ENCODE results near the gene NANOS3. TPM values are rescaled to one million over a fixed set of nuclear protein-coding genes. Genes with fewer than 3 reads are reported as not detected.

The NANOS3 gene
- total and polyA plus RNA-seq, 2 of the 13 experiments (the other 11 are each of a cell fraction or from before 2014, with no cell fraction given): 0.21 TPM; not detected in 1

DNA sequence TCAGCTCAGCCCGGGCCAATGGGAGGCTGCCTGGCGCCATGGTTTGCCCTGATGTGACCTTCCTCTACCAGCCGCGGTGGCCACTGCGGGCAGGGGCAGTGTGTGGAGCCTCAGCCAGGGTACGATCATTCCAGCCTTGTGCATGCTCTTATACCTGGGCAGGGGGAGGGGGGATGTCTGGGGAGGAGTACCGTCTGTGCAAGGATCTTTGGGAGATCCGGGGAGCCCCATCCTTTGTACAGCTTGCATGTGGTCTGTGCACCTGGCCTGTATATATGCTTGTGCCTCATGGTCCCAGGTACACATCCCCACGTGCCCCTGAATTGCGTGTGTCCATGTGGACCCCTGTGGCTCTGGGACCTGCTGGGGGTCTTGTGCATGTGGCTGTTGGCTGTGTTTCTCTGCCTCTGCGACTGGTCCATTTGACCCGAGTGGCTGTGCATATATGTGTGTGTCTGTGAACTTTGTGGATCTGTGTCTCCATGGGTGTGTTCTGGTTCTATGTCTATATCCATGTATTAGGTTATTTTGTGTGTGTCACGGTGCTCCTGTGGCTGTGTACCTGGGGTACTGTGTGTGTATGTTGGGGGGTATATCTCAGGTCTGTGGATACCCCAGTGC, 12.8 kb upstream of the NANOS3 start:
- Histone ChIP-seq H2AFZ (ENCODE audit: low read length) (no peak overlapping the region), H3K27me3 (ENCODE audit: control insufficient read depth in 1 of 2, insufficient read depth in 2 of 2, low read length in 2 of 2) (peaks cover 0 to 9% of the 10 kb centered on the region in 2 experiments; a peak in 1 of 5 replicates), H3K9me3 (ENCODE audit: low read length) (no peaks in the 10 kb centered on the region), H3K4me2 (ENCODE audit: low read depth, low read length) (peak overlapping the region; percentile 55), H3K36me3 (replicated peaks in 1 of 2; ENCODE audit: control insufficient read depth in 1 of 2, insufficient read depth in 2 of 2, low read length in 2 of 2) (no peaks in the 10 kb centered on the region), H4K20me1 (ENCODE audit: insufficient read depth, low read length) (no peaks in the 10 kb centered on the region), H3K27ac (ENCODE audit: extremely low read length, insufficient read depth, low read length) (no peak overlapping the region), H3K4me3 (replicated peaks in 1 of 3; ENCODE audit: insufficient read depth in 1 of 3, low read depth in 2 of 3, low read length in 3 of 3) (peak overlapping the region; percentile 47 to 58 (median 49); a peak in 5 of 6 replicates), H3K4me1 (ENCODE audit: insufficient read depth, low read length) (peaks cover 36% of the 10 kb centered on the region), H3K79me2 (ENCODE audit: insufficient read depth, low read length) (no peaks in the 10 kb centered on the region), H3K9ac (ENCODE audit: insufficient read depth, low read depth, low read length) (0 out of 2 replicates have a peak overlapping the region, but pooled peaks have one; percentile 49)
- POLR2A ChIA-PET: interaction anchor here (0.8 to 1.0 kb wide), 2 partner anchors 69 to 133 kb away, joined by 4 read pairs; partner anchors contain the start of gene ZSWIM4
- DNase-seq (ENCODE audit: low spot score) (no peak), ATAC-seq (peak; percentile 27), FAIRE-seq (no peak)
- in situ Hi-C loops (cut with HindIII; ENCODE audit: extremely low pct_ligation_motif_present, low pct_unique_long_range_greater_than_20kb) (loop anchor here (5.0 kb wide), 1 partner anchor 82 kb away; no protein-coding TSS in a partner anchor), intact Hi-C loops (cut with micrococcal nuclease; ENCODE audit: unreplicated experiment) (loop anchor here (5.0 kb wide), 1 partner anchor 267 kb away; no protein-coding TSS in a partner anchor)
- CTCF ChIA-PET (ENCODE audit: low intra/inter-chr PET ratio, low total read pairs): interaction anchor here (2.8 kb wide), 1 partner anchor 79 kb away, joined by 38 read pairs; no protein-coding TSS in a partner anchor
- 0% methylated on average over 4 of the region's 13 CpGs for WGBS (ENCODE audit: low lambda C conversion rate)
- BruUV-seq (replicated peaks): no TSS peak
- TF ChIP-seq ZNF292 (CRISPR knock-in tag; IDR thresholded peaks at IDR 0.05; ENCODE audit: borderline replicate concordance, low read depth) (peak; percentile 29; the same call in 1 of the 2 replicates), TBP (CRISPR knock-in tag; IDR thresholded peaks at IDR 0.05) (no peak), ZNF331 (CRISPR knock-in tag; IDR thresholded peaks at IDR 0.05) (no peak), IRF2 (CRISPR knock-in tag; IDR thresholded peaks at IDR 0.05) (no peak), MYC (CRISPR knock-in tag; IDR thresholded peaks at IDR 0.05; ENCODE audit: borderline replicate concordance) (0 out of 2 replicates have a peak, but pooled peaks have one; percentile 42), ZNF496 (CRISPR knock-in tag; IDR thresholded peaks at IDR 0.05; ENCODE audit: insufficient replicate concordance) (no peak), RARA (CRISPR knock-in tag; IDR thresholded peaks at IDR 0.05) (no peak), ZBTB14 (CRISPR knock-in tag; IDR thresholded peaks at IDR 0.05) (no peak), ZC3H4 (CRISPR knock-in tag; IDR thresholded peaks at IDR 0.05; ENCODE audit: borderline replicate concordance) (no peak), TERF1 (CRISPR knock-in tag; IDR thresholded peaks at IDR 0.05) (no peak), RXRB (CRISPR knock-in tag; IDR thresholded peaks at IDR 0.05; ENCODE audit: borderline replicate concordance) (peak; percentile 78), GABPA (IDR thresholded peaks at IDR 0.05; ENCODE audit: low read depth, low read length) (no peak), GABPA (CRISPR knock-in tag; IDR thresholded peaks at IDR 0.05; ENCODE audit: low read depth) (no peak), IRF9 (CRISPR knock-in tag; IDR thresholded peaks at IDR 0.05; ENCODE audit: borderline replicate concordance) (no peak), KDM5B (CRISPR knock-in tag; IDR thresholded peaks at IDR 0.05; ENCODE audit: borderline replicate concordance) (peak; percentile 53; the same call in 1 of the 2 replicates), ARNT2 (CRISPR knock-in tag; IDR thresholded peaks at IDR 0.05; ENCODE audit: low read depth) (no peak)
- TF ChIP-seq, protein P1, sequence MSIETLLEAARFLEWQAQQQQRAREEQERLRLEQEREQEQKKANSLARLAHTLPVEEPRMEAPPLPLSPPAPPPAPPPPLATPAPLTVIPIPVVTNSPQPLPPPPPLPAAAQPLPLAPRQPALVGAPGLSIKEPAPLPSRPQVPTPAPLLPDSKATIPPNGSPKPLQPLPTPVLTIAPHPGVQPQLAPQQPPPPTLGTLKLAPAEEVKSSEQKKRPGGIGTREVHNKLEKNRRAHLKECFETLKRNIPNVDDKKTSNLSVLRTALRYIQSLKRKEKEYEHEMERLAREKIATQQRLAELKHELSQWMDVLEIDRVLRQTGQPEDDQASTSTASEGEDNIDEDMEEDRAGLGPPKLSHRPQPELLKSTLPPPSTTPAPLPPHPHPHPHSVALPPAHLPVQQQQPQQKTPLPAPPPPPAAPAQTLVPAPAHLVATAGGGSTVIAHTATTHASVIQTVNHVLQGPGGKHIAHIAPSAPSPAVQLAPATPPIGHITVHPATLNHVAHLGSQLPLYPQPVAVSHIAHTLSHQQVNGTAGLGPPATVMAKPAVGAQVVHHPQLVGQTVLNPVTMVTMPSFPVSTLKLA (IDR thresholded peaks at IDR 0.05): peak; percentile 82
- TF ChIP-seq, protein P2, sequence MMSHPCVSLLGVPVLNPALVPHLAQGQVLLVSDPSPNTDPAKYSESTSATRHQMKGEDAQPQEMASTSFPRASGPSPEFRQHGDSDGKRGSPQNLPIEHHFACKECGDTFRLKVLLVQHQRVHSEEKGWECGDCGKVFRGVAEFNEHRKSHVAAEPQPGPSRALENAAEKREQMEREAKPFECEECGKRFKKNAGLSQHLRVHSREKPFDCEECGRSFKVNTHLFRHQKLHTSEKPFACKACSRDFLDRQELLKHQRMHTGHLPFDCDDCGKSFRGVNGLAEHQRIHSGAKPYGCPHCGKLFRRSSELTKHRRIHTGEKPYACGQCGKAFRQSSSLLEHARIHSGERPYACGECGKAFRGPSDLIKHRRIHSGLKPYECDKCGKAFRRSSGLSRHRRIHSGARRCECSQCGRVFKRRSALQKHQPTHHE (CRISPR knock-in tag; IDR thresholded peaks at IDR 0.05; ENCODE audit: borderline replicate concordance): no peak

All from HepG2 (cell line).